Left lobe of liver (tissue), 2 donors: ENCODE data around the gene PRKN. TPM values are rescaled to one million over a fixed set of nuclear protein-coding genes. Genes with fewer than 3 reads are reported as not detected.
"Not testable (repeated sequence)": the region's sequence is repeated elsewhere in the genome, so short reads cannot be mapped to it uniquely, and the experiment has no call there.

Experiments used
- ATAC-seq: fragments of 200-7000 bp; cut with Tn5 transposase; one replicate; pipeline ENCODE4 v1.9.1; 2020; ENCODE audit warnings: mild to moderate bottlenecking, moderate library complexity
- DNase-seq: peaks from one replicate; pipeline ENCODE4 v3.0.0-alpha.2; 2020; ENCODE audit warnings: low spot score
- total RNA-seq: library from RNA; stranded (reverse); gene quantifications from one replicate; pipeline ENCODE4 v1.2.1, GENCODE V29; 2021
- donor health status: DM: no; HTN: no; CAD: no; lungs with moderate emphysema.
- donor health status: DM: no; HTN: yes; CAD: no.

PRKN gene
- total RNA-seq, 1 donor from 2014 or later: 1.2 TPM

- not testable (repeated sequence) for DNase-seq, ATAC-seq
These were observed 336.4 kb downstream of the PRKN start for GRCh38 chr6:162390961-162391811.

DNA sequence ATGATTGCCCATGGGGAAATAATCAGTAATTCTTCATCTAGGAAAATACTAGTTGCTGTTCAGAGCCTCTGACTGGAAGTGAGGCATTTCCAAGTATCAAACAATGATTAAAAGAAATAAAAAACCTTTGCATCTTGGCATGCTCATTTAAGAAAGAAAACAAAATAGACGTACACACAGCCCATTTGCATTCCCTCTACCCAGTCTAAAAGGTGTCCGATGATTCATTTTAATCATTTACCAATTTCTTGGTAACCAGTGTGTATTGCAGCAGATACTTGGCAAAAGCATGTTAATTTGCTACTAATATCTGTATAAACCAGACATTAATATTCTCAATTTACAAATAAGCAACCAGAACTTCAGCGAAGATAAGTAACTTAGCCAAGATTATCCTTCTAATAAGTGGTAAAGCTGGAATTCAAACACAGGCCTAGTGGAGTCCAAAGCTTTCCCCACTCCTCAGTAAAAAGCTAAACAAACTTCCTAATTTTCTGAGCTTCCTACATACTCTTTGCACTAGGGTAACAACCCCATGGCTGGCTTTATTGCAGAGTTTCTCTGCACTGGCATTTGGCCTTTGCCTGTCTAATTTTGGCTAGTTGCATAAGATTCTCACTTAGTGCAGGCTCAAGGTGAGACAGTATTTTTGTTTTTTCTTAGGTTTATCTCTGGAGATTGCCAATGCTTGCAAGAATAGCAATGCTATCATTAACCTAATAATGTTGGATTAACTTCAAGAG lies 338.1 kb downstream of the PRKN start:
- peak; percentile 76 for ATAC-seq
- DNase-seq: no peak

- peak; percentile 80 for ATAC-seq
- peak; percentile 55 for DNase-seq
These were observed 339.2 kb downstream of the PRKN start for GRCh38 chr6:162388383-162388777.

- ATAC-seq: peak; percentile 9
- DNase-seq: no peak
These were observed 339.7 kb downstream of the PRKN start for GRCh38 chr6:162387718-162388382.

DNA sequence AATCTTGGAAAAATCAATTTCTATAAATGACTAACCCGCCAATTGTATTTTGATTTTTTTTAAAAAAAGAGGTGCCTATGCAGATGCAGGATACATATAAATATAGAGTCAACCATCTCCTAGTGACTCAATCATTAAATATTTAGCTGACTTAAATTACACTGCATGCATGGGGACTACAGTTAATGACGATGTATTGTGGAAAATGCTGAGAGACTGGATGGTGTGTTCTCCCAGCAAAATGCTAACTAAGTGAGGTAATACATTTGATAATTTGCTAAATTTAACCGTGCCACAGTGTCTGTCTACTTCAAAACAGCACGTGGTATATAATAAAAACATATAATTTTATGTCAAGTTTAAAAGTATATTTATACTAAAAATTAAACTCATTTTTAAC lies 341.6 kb downstream of the PRKN start:
- DNase-seq (no peak), ATAC-seq (no peak)

DNA sequence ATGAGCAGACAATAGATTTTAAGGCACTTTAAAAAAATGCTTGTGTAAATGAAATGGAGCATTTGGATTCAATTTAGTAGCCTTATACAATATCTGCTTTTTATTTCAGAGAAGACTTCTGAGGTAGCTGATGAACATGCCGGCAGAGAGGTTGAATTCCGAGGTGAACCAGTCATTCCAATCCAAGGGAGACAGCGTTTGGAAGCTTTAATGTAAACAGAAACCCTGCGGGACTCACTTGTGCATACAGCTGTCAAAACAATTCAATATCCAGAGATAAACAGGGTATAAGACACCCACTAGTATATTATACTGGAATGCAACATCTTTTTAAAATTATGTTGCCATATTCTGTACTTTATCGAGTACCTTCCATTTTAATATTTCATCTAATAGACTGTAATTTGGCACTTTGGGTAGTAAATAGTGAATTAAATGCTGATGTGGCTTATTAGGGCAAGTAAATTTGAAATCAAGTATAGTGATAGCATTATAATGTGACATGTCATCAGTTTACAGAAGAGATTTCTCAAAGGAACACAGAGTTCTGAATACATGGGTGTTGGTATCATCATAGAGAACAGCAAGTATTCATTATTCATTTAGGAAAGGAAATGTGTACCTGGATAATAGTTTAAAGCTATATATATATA lies 347.7 kb downstream of the PRKN start:
- ATAC-seq (no peak), DNase-seq (no peak)

DNA sequence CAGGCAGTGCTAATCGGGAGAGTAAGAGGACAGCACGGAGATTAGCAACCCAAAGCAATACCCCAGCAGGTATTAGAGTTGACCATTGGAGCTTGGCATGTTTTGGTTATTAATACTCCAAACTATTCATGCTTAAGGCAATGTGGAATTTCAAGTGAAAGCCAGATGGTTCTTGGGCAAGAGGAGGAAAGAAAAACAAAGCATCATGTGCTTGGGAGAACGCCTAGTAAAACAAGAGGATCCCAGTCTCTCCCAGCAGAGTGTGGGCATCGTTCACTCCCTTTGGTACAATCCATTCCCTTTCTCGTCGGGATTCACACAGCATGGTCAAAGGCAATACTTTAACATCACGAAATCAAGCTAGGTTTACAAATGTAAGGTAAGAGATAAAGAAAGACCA lies 349.8 kb downstream of the PRKN start:
- peak; percentile 53 for DNase-seq
- peak; percentile 86 for ATAC-seq

GRCh38 chr6:162373868-162374267 lies 353.7 kb downstream of the PRKN start:
- DNase-seq (no peak), ATAC-seq (peak; percentile 27)

GRCh38 chr6:162373192-162373591 lies 354.4 kb downstream of the PRKN start:
- ATAC-seq (peak; percentile 57), DNase-seq (no peak)

DNA sequence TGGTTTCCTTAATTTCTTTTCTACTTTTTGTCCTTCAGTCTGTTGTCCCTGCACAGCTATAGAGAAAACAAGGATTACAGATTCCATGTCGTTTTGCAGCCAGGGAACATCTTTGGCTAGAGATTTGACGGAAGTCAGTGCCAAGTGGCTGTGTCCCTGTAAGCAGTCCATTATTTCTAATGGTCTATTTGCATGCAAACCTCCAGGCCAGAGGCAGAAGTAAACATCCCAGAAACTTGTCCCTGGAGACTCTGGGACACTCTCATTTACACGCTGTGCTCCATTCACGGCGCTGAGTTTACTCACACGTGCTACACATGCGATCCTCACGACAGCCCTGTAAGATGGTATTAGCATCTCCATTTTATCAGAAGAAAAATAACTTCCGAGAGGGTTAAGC lies 355.5 kb downstream of the PRKN start:
- ATAC-seq (peak; percentile 67), DNase-seq (peak; percentile 60)

GRCh38 chr6:162371121-162371520 lies 356.4 kb downstream of the PRKN start:
- DNase-seq (no peak), ATAC-seq (no peak)

GRCh38 chr6:162369091-162369490 lies 358.5 kb downstream of the PRKN start:
- ATAC-seq: no peak
- no peak for DNase-seq

- no peak for ATAC-seq
- DNase-seq: no peak
These were observed 363.1 kb downstream of the PRKN start for GRCh38 chr6:162364488-162364887.

DNA sequence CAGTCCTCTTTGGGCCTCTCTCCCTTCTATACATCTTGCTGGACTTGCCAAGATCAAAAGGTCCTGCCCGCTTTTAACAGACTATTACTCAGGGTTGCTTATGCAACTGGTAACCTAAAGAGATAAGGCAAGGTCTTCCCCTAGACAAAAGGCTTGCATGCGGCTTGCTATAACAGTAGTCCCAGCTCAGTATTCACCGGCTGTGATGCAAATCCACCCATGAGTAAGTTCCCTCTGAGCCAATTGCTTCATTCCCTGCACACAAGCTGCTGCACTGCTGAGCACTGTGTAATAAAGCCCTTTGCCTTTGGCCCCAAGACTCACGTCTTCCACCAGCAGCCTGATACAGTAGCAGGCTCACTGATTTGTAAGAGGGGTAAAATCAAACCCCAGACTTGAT lies 363.8 kb downstream of the PRKN start:
- DNase-seq (no peak), ATAC-seq (no peak)

GRCh38 chr6:162360901-162361567 lies 366.5 kb downstream of the PRKN start:
- ATAC-seq (no peak), DNase-seq (no peak)

- DNase-seq: no peak
These were observed 368.9 kb downstream of the PRKN start for GRCh38 chr6:162358625-162359024.

DNA sequence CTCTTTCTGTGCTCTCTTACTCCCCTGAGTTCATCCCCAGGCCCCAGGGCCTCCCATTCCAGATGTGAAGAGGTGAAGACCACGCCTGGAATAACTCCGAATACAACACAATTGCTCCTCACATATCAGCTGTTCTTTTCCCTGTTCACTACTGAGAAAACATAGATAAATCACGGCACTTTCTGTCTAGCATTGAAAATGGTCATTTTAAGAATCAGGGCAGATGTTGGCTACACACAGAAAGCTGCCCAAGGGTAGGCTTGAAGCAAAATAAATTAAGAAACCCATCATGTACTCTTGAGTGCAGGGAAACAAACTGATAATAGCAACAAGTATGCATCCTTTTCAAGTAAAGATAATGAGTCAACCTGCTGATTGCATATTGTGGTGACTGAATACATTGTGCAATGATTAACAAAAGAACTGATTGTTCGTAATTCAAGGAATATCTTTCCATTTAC lies 382.5 kb downstream of the PRKN start:
- DNase-seq: no peak
- no peak for ATAC-seq

More at GRCh38 chr6:162358625-162359024, 368.9 kb downstream of the PRKN start:
- no peak for ATAC-seq

- no peak for DNase-seq
- no peak for ATAC-seq
These were observed 382.9 kb downstream of the PRKN start for GRCh38 chr6:162344646-162345010.

DNA sequence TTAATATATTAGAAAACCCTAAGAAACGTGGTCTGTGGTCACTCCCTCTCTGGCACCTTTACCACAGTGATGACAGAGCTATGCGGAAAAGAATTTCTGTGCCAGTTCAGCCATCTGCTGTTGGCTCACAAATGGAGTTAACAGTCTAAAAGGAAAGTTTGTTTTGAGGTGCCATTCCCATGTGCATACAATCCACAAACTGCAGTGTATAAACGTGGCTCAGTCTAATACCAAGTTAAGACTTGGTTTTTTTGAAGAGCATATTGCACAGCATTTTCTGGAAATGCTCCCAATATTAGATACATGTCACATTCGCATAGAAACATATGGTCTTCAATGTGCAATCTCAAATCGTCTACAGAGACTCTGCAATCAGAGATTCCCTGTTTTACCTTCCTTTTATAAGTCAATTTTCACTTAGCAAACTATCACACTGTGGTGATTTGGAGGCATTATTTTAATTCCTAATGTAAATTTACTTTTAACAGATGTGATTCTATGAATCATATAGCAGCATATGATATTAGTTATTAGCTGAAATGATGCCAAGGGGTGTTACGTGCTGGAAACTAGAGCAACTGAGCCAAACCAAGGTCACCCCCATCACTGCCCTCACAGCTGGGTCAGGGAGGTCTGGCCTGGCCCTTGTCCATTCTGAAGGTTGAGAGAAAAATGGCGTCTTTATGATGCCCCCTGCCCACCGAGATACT lies 383.5 kb downstream of the PRKN start:
- ATAC-seq: peak; percentile 39
- DNase-seq: no peak
